GM23338 (cell line): ENCODE results near the gene ACP2.
A peak's percentile ranks its signal among the peaks of the same experiment; 100 is the strongest.

Experiments used
- CREB1 ChIP-seq: fragments of 250-450 bp; sonication (Bioruptor Pico); IDR thresholded peaks from 2 replicates; pipeline ENCODE4 v1.5.0; 2020; ENCODE audit warnings: low read depth, mild to moderate bottlenecking, moderate library complexity
- EZH2 ChIP-seq: fragments of 200-600 bp; sonication (generic); IDR thresholded peaks from one replicate; pipeline ENCODE4 v1.8.0; 2017; ENCODE audit warnings: antibody characterized with exemption, mild to moderate bottlenecking, low read depth; ENCODE audit not compliant: unreplicated experiment
- JUNB ChIP-seq: IDR thresholded peaks from one replicate; pipeline ENCODE4 v1.6.1; 2016; ENCODE audit warnings: antibody characterized with exemption; ENCODE audit not compliant: unreplicated experiment
- POLR2AphosphoS5 ChIP-seq: IDR thresholded peaks from 2 replicates; pipeline ENCODE4 v1.6.1; 2016; ENCODE audit warnings: antibody characterized with exemption, low read depth
- ZNF114 ChIP-seq: fragments of 250-450 bp; sonication (Bioruptor Pico); IDR thresholded peaks from 2 replicates; pipeline ENCODE4 v1.5.0; 2020; ENCODE audit warnings: mild to moderate bottlenecking, moderate library complexity
- ZNF331 ChIP-seq: fragments of 250-450 bp; sonication (Bioruptor Pico); IDR thresholded peaks from 2 replicates; pipeline ENCODE4 v1.5.0; 2020; ENCODE audit warnings: low read depth, mild to moderate bottlenecking, moderate library complexity
- TF ChIP-seq, protein P1 (sequence below), 2 experiments: fragments of 200-600 bp in 1 of 2; sonication (generic) in 1 of 2; conservative IDR thresholded peaks; 2 replicates each; pipeline versions ENCODE4 v1.5.1 to v1.6.1; 2016 to 2017; ENCODE audit warnings: antibody characterized with exemption in 2 of 2, low read depth in 2 of 2, mild to moderate bottlenecking in 2 of 2, moderate library complexity in 1 of 2
- TF ChIP-seq, protein P2 (sequence below): IDR thresholded peaks from one replicate; pipeline ENCODE4 v1.6.1; 2018; ENCODE audit warnings: antibody characterized with exemption; ENCODE audit not compliant: unreplicated experiment
- TF ChIP-seq, protein P3 (sequence below): IDR thresholded peaks from 2 replicates; pipeline ENCODE4 v1.6.1; 2016; ENCODE audit warnings: antibody characterized with exemption

DNA sequence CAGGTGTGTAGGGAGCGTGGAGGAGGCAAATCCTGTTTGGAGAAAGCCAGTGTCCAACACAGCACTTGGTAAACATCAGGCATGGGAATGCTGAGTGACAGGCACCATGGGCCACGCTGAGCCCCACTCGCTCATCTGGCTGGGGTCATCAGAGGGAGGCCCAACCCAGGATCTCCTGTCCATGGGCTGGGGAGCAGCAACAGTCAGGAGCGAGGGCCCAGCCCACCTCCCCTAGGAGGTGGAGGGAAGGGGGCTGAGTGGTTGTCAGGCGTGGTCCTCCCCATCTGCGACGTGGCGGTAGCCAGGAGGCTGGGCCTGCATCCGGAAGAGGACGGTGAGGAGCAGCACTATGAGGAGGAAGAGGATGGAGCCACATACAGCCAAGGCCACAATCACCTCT, 8.8 kb downstream of the ACP2 start:
- TF ChIP-seq, protein P1, sequence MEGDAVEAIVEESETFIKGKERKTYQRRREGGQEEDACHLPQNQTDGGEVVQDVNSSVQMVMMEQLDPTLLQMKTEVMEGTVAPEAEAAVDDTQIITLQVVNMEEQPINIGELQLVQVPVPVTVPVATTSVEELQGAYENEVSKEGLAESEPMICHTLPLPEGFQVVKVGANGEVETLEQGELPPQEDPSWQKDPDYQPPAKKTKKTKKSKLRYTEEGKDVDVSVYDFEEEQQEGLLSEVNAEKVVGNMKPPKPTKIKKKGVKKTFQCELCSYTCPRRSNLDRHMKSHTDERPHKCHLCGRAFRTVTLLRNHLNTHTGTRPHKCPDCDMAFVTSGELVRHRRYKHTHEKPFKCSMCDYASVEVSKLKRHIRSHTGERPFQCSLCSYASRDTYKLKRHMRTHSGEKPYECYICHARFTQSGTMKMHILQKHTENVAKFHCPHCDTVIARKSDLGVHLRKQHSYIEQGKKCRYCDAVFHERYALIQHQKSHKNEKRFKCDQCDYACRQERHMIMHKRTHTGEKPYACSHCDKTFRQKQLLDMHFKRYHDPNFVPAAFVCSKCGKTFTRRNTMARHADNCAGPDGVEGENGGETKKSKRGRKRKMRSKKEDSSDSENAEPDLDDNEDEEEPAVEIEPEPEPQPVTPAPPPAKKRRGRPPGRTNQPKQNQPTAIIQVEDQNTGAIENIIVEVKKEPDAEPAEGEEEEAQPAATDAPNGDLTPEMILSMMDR (conservative IDR thresholded peaks at IDR 0.05; ENCODE audit: low read depth in 2 of 2): no peak
- TF ChIP-seq, protein P2, sequence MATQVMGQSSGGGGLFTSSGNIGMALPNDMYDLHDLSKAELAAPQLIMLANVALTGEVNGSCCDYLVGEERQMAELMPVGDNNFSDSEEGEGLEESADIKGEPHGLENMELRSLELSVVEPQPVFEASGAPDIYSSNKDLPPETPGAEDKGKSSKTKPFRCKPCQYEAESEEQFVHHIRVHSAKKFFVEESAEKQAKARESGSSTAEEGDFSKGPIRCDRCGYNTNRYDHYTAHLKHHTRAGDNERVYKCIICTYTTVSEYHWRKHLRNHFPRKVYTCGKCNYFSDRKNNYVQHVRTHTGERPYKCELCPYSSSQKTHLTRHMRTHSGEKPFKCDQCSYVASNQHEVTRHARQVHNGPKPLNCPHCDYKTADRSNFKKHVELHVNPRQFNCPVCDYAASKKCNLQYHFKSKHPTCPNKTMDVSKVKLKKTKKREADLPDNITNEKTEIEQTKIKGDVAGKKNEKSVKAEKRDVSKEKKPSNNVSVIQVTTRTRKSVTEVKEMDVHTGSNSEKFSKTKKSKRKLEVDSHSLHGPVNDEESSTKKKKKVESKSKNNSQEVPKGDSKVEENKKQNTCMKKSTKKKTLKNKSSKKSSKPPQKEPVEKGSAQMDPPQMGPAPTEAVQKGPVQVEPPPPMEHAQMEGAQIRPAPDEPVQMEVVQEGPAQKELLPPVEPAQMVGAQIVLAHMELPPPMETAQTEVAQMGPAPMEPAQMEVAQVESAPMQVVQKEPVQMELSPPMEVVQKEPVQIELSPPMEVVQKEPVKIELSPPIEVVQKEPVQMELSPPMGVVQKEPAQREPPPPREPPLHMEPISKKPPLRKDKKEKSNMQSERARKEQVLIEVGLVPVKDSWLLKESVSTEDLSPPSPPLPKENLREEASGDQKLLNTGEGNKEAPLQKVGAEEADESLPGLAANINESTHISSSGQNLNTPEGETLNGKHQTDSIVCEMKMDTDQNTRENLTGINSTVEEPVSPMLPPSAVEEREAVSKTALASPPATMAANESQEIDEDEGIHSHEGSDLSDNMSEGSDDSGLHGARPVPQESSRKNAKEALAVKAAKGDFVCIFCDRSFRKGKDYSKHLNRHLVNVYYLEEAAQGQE: no peak
- TF ChIP-seq EZH2 (no peak), POLR2AphosphoS5 (peak; percentile 17; the same call in 1 of the 2 replicates), ZNF331 (CRISPR knock-in tag) (no peak), CREB1 (CRISPR knock-in tag) (no peak), JUNB (no peak), ZNF114 (no peak)
- TF ChIP-seq, protein P3, sequence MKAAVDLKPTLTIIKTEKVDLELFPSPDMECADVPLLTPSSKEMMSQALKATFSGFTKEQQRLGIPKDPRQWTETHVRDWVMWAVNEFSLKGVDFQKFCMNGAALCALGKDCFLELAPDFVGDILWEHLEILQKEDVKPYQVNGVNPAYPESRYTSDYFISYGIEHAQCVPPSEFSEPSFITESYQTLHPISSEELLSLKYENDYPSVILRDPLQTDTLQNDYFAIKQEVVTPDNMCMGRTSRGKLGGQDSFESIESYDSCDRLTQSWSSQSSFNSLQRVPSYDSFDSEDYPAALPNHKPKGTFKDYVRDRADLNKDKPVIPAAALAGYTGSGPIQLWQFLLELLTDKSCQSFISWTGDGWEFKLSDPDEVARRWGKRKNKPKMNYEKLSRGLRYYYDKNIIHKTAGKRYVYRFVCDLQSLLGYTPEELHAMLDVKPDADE: no peak
